Gastroesophageal sphincter (tissue), 4 donors: Measurements from ENCODE around the gene AGPAT4. TPM values are rescaled to one million over a fixed set of nuclear protein-coding genes. Genes with fewer than 3 reads are reported as not detected.
A peak's percentile ranks its signal among the peaks of the same experiment; 100 is the strongest.

ENCODE experiments used
- ATAC-seq: fragments of 150-250 bp; one replicate; pipeline ENCODE4 v1.9.1; 2016; ENCODE audit warnings: mild to moderate bottlenecking, moderate library complexity
- H3K27ac ChIP-seq, 4 donors: fragments of 200-600 bp; sonication (generic) in 3 of 4; 1 replicate in 3 of 4; 2 replicates in 1 of 4; pipeline ENCODE4 v1.5.1; 2016 to 2019
- H3K27me3 ChIP-seq: fragments of 200-600 bp; sonication (generic); one replicate; pipeline ENCODE4 v1.5.1; 2019
- H3K36me3 ChIP-seq, 2 donors: fragments of 200-600 bp; sonication (generic); one replicate each; pipeline ENCODE4 v1.5.1; 2019; ENCODE audit warnings: control low read depth in 1 of 2
- H3K4me1 ChIP-seq, 3 donors: fragments of 200-600 bp; sonication (generic); 1 replicate in 2 of 3; 2 replicates in 1 of 3; pipeline ENCODE4 v1.5.1; 2016 to 2019; ENCODE audit warnings: control low read depth in 2 of 3
- H3K4me3 ChIP-seq, 2 donors: fragments of 200-600 bp; sonication (generic); one replicate each; pipeline ENCODE4 v1.5.1; 2019; ENCODE audit warnings: mild to moderate bottlenecking in 1 of 2, moderate library complexity in 1 of 2
- H3K9me3 ChIP-seq, 3 donors: fragments of 200-600 bp; sonication (generic); one replicate each; pipeline ENCODE4 v1.5.1; 2017 to 2019; ENCODE audit warnings: control low read depth in 2 of 3
- EP300 ChIP-seq: sonication (generic); formaldehyde crosslinking; IDR thresholded peaks from one replicate; pipeline ENCODE4 v1.6.1; 2017; ENCODE audit warnings: antibody characterized with exemption, mild to moderate bottlenecking
- POLR2A ChIP-seq, 2 donors: fragments of 450-650 bp; IDR thresholded peaks; one replicate each; pipeline ENCODE4 v1.6.1; 2017; ENCODE audit warnings: antibody characterized with exemption in 2 of 2, mild to moderate bottlenecking in 2 of 2, moderate library complexity in 1 of 2
- POLR2AphosphoS5 ChIP-seq: sonication (generic); formaldehyde crosslinking; IDR thresholded peaks from one replicate; pipeline ENCODE4 v1.6.1; 2017; ENCODE audit warnings: antibody characterized with exemption
- WGBS, 2 donors: methylation state at CpG; one replicate each; pipeline ENCODE4 v1.1.5; 2018; ENCODE audit warnings: low coverage in 1 of 2; 5-methylcytosine and 5-hydroxymethylcytosine counted together
- total RNA-seq, 4 donors: library from RNA; depleted of rRNA; stranded (reverse); fragments of >200 nt; gene quantifications; one replicate each; pipeline ENCODE4 v1.1.0, GENCODE V29; 2016
- TF ChIP-seq, protein P1 (sequence below), 4 experiments: fragments of 200-600 bp in 2 of 4; fragments of 450-650 bp in 2 of 4; sonication (generic) in 1 of 4; IDR thresholded peaks; one replicate each; pipeline ENCODE4 v1.5.1; 2017 to 2019; ENCODE audit warnings: antibody characterized with exemption in 4 of 4, mild to moderate bottlenecking in 2 of 4, moderate library complexity in 2 of 4

AGPAT4 gene
- total RNA-seq, 4 donors from 2014 or later, result 7.2 to 10.8 (median 9.1) TPM

DNA sequence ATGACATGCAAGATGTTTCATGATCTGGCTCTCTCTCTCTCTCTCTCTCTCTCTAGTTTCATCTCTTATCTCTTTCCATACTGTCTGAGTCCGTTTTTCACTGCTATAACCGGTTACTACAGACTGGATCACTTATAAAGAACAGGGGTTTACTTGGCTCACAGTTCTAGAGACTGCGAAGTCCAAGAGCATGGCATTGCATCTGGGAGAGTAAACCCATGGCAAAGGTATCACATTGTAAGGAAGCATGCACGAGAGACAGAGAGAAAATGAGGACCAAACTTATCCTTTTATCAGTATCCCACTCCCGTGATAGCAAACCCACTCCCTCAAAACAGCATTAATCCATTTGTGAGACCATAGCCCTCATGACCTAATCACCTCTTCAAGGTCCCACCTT, 7.2 kb upstream of the AGPAT4 start:
- no peaks in the 10 kb centered on the region for H3K9me3 ChIP-seq
- no peak for TF ChIP-seq POLR2A (IDR thresholded peaks at IDR 0.05)
- no peak for TF ChIP-seq POLR2AphosphoS5
- TF ChIP-seq, protein P1, sequence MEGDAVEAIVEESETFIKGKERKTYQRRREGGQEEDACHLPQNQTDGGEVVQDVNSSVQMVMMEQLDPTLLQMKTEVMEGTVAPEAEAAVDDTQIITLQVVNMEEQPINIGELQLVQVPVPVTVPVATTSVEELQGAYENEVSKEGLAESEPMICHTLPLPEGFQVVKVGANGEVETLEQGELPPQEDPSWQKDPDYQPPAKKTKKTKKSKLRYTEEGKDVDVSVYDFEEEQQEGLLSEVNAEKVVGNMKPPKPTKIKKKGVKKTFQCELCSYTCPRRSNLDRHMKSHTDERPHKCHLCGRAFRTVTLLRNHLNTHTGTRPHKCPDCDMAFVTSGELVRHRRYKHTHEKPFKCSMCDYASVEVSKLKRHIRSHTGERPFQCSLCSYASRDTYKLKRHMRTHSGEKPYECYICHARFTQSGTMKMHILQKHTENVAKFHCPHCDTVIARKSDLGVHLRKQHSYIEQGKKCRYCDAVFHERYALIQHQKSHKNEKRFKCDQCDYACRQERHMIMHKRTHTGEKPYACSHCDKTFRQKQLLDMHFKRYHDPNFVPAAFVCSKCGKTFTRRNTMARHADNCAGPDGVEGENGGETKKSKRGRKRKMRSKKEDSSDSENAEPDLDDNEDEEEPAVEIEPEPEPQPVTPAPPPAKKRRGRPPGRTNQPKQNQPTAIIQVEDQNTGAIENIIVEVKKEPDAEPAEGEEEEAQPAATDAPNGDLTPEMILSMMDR (IDR thresholded peaks at IDR 0.05), result no peak
- TF ChIP-seq EP300, result no peak
- no peaks in the 10 kb centered on the region for H3K36me3 ChIP-seq

DNA sequence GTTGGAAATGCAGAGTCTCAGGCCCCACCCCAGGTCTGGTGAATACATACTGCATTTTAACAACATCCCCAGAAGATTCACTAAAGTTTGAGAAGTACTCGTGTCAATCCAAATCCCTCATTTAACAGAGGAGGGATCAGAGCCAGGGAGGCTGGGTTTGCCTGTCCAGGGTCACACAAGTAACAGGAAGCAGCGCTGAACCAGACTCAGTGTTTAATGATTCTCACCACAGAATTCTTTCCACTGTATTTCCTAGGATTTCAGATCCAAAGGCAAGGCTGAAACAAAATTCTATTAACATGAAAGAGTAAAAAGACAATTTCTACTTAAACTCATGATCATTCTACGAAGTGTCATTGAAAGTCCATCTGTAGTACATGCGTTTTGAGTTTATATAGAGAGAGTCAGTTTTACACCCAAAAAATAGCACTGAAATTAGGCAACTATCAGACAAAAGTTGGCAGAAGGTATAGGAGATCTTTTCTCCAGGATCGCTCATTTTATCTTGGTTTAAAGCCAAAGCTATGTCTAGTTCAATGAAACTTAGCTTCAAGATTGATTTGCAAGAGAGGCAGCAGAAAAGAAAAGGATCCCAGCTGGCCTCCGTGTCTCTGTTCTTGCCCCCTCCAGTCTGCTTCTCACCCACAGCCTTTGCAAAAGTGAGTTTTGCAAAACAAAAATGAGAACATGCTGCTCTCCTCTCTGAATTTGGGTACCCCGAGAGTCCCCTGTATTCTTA, 6.0 kb upstream of the AGPAT4 start:
- TF ChIP-seq POLR2A (IDR thresholded peaks at IDR 0.05), result no peak
- TF ChIP-seq EP300, result no peak
- no peak for TF ChIP-seq POLR2AphosphoS5
- TF ChIP-seq, protein P1 (IDR thresholded peaks at IDR 0.05), result no peak
- Histone ChIP-seq H3K4me3 (no peak overlapping the region), H3K36me3 (no peaks in the 10 kb centered on the region), H3K9me3 (no peaks in the 10 kb centered on the region), H3K27me3 (no peaks in the 10 kb centered on the region), H3K27ac (peak overlapping the region in 1 of 4 donors; percentile 16), H3K4me1 (no peaks in the 10 kb centered on the region)
- WGBS, 2 donors, result 35 to 36% methylated on average over 6 to 7 of the region's 7 CpGs
- ATAC-seq, result no peak

More for the DNA sequence above, 7.2 kb upstream of the AGPAT4 start:
- no peaks in the 10 kb centered on the region for H3K4me1 ChIP-seq
- H3K27me3 ChIP-seq, result no peaks in the 10 kb centered on the region
- no peak for ATAC-seq
- WGBS, 2 donors, result 100% methylated on average over 5 of the region's 5 CpGs
- H3K27ac ChIP-seq, result no peak overlapping the region
- no peak overlapping the region for H3K4me3 ChIP-seq

DNA sequence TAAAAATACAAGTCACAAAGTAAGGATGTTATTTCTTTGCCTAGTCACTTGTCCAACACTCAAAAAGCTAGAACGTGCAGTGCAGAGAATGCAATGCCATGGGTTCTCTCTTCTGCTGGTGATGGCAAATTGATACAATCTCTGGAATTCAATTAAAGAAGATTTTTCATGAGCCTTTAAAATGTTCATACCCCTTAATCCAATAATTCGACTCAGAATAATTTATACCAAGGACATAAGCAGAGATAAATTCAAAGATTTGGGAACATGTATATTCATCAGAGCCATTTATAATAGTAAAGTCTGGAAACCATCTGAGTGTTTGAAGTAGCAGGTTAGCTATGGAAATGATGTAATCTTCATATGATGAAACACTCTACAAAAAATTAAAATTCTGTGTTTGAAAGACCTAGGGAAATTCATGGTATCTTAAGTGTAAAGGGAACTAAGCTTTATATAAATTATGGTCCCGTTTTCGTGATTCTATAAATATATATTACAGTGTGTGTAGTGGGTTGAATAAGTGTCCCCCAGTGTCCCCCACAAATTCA, 2.8 kb upstream of the AGPAT4 start:
- no peak for TF ChIP-seq EP300
- WGBS, 2 donors, result 71 to 85% methylated on average over 4 of the region's 4 CpGs

DNA sequence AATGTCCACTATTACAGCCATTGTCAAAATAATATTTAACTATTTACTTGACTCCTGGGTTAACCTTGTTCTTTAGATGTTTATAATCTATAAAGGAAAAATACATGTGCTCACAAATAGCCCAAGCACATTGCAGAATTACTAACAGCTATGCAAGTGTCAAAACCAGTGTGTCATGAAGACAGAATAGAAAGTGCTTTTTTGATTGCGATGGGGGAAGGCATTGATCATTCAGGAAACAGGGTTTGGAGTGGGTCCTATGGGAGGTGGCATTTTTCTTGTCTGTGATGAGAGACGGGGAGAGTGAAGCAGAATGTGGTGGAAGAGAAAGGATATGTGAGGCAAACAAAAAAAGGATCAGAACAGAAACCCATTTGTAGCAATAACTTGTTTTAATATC, 1.0 kb upstream of the AGPAT4 start:
- peak overlapping the region in 2 of 4 donors; percentile 79 to 86 for H3K27ac ChIP-seq
- WGBS, 2 donors, result 68 to 78% methylated on average over 2 of the region's 2 CpGs
- no peak overlapping the region for H3K4me3 ChIP-seq
- ATAC-seq, result no peak
- TF ChIP-seq POLR2A (IDR thresholded peaks at IDR 0.05), result no peak
- TF ChIP-seq, protein P1 (IDR thresholded peaks at IDR 0.05), result no peak
- TF ChIP-seq EP300, result no peak
- TF ChIP-seq POLR2AphosphoS5, result no peak
- H3K9me3 ChIP-seq, result no peaks in the 10 kb centered on the region
- no peaks in the 10 kb centered on the region for H3K27me3 ChIP-seq
- no peaks in the 10 kb centered on the region for H3K36me3 ChIP-seq
- peaks cover 0 to 36% (median 5%) of the 10 kb centered on the region in 3 donors for H3K4me1 ChIP-seq

More for the DNA sequence above, 2.8 kb upstream of the AGPAT4 start:
- Histone ChIP-seq H3K9me3 (no peaks in the 10 kb centered on the region), H3K27ac (no peak overlapping the region), H3K4me1 (peaks cover 0 to 23% (median 5%) of the 10 kb centered on the region in 3 donors), H3K4me3 (no peak overlapping the region), H3K36me3 (no peaks in the 10 kb centered on the region), H3K27me3 (no peaks in the 10 kb centered on the region)
- ATAC-seq, result no peak

DNA sequence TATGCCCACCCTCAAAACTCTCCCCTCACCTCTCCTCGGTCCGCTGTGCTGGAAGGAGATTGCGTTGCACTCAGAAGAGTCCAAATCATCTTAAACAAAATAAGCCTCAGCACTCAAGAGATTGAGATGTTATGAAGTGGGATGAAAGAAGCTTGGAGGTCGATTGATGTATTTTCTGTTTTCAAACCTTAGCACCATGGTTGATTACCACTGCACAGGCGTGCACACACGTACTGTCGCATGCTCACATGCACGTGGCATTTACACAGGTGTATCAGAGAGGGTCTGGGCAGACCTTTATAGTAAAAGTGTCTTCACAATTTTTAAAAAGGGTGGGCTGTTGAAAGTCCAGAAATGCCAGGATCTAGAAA, 612 bp upstream of the AGPAT4 start:
- TF ChIP-seq, protein P1 (IDR thresholded peaks at IDR 0.05), result no peak
- no peak for TF ChIP-seq POLR2A (IDR thresholded peaks at IDR 0.05)
- no peak for TF ChIP-seq POLR2AphosphoS5
- no peak for TF ChIP-seq EP300
- no peaks in the 10 kb centered on the region for H3K27me3 ChIP-seq
- ATAC-seq, result peak; percentile 6
- no peaks in the 10 kb centered on the region for H3K36me3 ChIP-seq
- H3K27ac ChIP-seq, result peak overlapping the region; percentile 72 to 86 (median 79)
- H3K4me1 ChIP-seq, result peaks cover 0 to 36% (median 5%) of the 10 kb centered on the region in 3 donors
- no peaks in the 10 kb centered on the region for H3K9me3 ChIP-seq
- WGBS, 2 donors, result 15 to 20% methylated on average over 7 to 8 of the region's 8 CpGs
- peak overlapping the region; percentile 77 to 97 for H3K4me3 ChIP-seq
